Measurements from ENCODE around the gene CNPY3.
A peak's percentile ranks its signal among the peaks of the same experiment; 100 is the strongest.
"Not testable (repeated sequence)": the region's sequence is repeated elsewhere in the genome, so short reads cannot be mapped to it uniquely, and the experiment has no call there.

CNPY3 gene

DNA sequence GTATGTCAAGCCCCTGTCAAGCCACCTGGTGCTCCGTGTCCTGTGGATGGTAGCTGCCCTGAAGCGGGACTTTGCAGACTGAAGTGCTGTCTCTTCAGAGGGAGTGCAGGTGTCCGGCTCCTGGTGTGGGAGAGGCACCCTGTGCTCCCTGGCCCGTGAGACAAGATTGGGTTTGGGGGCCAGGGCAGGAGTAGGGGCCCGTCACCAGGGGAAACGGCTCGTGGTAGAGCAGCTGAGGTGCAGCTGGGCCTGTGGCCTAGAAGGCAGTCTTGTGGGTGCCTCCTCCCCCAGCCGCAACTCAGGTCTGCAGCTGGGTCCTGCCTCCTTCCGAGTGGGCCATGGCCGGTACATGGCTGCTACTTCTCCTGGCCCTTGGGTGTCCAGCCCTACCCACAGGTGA lies 13.5 kb upstream of the CNPY3 start, which contains the start of gene PTCRA:
Gene PTCRA (plus strand): TSS at position 322 of the 400 bp plus-strand sequence. CDS start 17 bp downstream, at position 339.
- DNase-seq (ENCODE audit: low read depth), result no peak

DNA sequence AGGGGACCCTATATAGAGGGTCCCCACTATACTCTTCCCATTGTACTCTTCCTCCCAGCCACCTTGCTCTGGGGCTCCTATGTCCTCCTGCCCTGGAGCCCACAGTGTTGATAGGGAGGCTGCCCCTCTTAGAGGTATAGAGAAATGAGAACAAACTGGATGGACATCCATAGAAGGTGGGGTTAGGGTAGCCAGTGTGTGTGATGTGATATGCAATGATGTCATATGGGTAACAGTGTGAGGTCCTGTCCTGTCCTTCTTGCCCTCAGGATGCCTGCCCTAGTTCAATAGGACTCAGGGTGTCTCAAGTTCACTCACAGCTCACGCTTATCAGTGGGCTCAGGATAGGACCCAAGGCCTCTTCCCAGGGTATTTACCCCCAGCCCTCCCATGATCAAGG lies 13.0 kb upstream of the CNPY3 start:
- no peak for DNase-seq (ENCODE audit: low read depth)

GRCh38 chr6:42921801-42922200 lies 7.5 kb upstream of the CNPY3 start:
- DNase-seq (ENCODE audit: low read depth), result no peak

- peak; percentile 58 for DNase-seq (ENCODE audit: low read depth)
Observed at GRCh38 chr6:42923666-42924065, 5.6 kb upstream of the CNPY3 start.

- no peak for DNase-seq (ENCODE audit: low read depth)
Observed at GRCh38 chr6:42925248-42925857, 3.9 kb upstream of the CNPY3 start.

- peak; percentile 81 for DNase-seq (ENCODE audit: low read depth)
Observed at GRCh38 chr6:42929821-42930360, 611 bp downstream of the CNPY3 start.

DNA sequence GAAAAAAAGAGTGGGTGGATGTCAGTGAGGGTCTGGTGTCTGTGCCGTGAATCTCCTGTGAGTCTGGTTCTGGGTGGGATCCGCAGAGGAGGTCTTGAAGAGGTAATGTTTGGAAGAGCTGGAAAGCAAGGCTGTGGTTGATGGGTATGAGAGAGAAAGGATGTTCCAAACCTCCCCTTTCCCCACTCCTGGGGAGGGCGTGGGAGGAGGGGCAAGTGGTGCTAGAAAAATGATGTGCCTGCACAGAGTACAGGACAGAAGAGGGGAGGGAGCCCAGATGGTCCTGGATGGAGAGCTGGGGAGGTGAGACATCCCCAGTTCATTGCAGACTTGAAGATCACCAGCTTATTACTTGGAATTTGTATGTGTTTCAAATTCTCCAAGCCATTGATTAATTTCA lies 3.1 kb downstream of the CNPY3 start:
- no peak for DNase-seq (ENCODE audit: low read depth)

GRCh38 chr6:42933205-42933604 lies 3.9 kb downstream of the CNPY3 start:
- DNase-seq (ENCODE audit: low read depth), result no peak

GRCh38 chr6:42935322-42935721 lies 6.0 kb downstream of the CNPY3 start:
- no peak for DNase-seq (ENCODE audit: low read depth)

DNA sequence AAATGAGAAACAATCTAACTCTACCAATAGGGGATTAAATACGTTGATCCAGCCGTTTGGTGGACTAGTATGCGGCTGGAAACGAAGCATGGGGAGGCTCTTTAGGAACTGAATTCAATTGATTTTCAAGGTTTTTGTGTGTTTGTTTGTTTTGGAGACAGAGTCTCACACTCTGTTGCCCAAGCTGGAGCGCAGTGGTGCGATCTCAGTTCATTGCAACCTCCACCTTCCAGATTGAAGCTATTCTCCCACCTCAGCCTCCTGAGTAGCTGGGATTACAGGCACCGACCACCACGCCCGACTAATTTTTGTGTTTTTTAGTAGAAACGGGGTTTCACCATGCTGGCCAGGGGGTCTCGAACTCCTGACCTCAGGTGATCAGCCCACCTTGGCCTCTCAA lies 7.1 kb downstream of the CNPY3 start:
- DNase-seq (ENCODE audit: low read depth), result no peak

GRCh38 chr6:42937548-42938427 lies 8.5 kb downstream of the CNPY3 start:
- DNase-seq (ENCODE audit: low read depth), result no peak

DNA sequence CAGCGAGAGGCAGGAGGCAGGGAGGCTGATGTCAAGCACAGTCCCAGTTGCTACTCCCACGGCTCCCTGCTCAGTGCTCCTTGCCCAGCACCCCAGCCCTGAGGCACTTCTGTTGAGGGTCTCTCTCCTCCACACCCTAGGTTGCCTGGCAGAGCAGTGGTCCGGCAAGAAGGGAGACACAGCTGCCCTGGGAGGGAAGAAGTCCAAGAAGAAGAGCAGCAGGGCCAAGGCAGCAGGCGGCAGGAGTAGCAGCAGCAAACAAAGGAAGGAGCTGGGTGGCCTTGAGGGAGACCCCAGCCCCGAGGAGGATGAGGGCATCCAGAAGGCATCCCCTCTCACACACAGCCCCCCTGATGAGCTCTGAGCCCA lies 9.1 kb downstream of the CNPY3 start:
- no peak for DNase-seq (ENCODE audit: low read depth)

DNA sequence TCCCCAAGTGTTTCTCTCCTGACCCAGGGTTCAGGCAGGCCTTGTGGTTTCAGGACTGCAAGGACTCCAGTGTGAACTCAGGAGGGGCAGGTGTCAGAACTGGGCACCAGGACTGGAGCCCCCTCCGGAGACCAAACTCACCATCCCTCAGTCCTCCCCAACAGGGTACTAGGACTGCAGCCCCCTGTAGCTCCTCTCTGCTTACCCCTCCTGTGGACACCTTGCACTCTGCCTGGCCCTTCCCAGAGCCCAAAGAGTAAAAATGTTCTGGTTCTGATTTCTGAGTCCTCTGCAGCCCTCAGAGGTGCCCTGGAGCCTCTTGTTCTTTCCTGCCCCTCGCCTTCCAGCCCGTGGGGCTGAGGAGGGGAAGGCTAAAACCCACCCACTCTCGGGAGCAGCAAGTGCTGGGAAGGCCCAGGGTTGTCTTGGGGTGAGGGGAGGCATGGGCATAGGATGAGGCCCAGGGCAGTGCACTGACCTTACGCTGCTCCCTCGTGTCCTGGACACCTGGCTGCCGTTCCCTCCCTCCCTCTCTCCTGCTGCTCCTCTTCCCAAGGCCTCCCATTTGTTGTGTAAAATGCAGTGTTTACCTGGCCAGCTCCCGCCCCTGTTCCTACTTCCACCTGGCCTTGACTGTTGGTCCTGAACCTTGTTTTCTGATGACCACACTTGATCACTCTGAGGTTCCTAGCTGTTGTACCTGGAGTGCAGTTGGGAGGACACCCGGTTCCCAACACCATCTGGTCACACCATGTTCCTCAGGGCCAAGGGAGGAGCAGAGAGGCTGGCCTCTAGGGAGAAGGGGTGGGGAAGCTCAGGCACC lies 9.9 kb downstream of the CNPY3 start:
- no peak for DNase-seq (ENCODE audit: low read depth)

DNA sequence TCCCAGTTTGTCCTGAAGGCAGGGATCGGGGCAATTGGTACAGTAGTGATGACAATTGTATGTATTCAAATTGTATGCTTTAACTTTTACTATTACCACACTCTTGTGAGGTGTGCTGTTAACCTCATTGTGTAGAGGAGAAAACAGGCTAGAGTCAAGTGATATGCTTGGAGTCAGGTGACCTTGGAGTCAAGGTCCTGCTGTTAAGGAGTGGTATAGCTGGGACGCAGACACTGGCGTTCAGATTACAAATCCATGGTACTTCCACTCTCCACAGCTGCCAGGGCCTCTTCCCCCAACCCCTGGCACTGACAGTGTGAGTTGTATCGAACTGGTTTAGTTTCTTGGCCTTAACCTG lies 10.5 kb downstream of the CNPY3 start:
- DNase-seq (ENCODE audit: low read depth), result no peak

DNA sequence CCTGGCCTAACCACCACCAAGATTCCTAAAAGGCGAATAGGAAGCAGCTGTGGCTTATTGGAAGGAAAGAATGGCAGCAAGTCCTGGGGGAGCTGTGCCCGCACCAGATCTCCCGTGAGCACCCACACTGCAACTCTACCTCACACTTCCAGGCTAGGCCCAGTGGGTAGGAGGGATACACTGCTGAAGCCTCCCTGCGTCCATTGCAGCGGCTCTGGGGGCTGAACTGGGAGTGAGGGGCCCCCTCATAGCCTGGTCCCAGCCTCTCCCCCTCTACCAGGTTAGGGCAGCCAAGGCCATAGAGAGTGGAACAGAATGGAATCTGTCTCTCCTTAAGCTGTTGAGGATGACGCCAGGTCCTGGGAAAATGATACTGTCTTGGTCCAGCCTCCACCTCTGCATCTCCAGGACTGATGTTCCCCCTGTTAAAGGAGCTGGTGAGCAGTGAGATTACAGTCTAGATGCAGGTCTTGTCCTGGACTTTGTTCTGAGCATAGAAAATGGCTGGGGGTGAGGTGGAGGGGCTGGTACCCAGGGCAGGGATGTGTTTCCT lies 11.3 kb downstream of the CNPY3 start:
- DNase-seq (ENCODE audit: low read depth), result no peak

GRCh38 chr6:42941356-42941755 lies 12.1 kb downstream of the CNPY3 start:
- not testable (repeated sequence) for DNase-seq (ENCODE audit: low read depth)

GRCh38 chr6:42942444-42942843 lies 13.2 kb downstream of the CNPY3 start:
- no peak for DNase-seq (ENCODE audit: low read depth)

- DNase-seq (ENCODE audit: low read depth), result no peak
Observed at GRCh38 chr6:42947950-42948349, 18.7 kb downstream of the CNPY3 start.

GRCh38 chr6:42952389-42952788 lies 23.1 kb downstream of the CNPY3 start:
- DNase-seq (ENCODE audit: low read depth), result no peak

DNA sequence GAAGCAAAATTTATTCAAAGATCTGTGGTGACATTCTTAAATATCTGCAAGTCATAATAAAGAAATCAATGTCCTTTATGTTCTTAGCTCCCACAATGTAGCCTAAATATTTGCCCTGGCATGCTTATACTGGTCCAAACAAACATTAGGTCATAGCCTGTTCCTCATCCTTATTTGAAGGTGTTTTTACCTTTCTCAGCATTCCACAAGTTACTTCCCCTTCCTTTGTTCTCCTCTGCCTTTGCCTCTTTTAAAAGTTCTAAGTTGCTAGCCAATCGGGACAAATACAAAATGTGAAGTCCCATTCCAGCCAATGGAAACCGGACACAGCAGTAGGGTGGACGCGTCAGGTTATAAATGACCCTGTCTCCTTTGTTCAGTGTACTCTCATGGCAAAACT lies 25.1 kb downstream of the CNPY3 start:
- DNase-seq (ENCODE audit: low read depth), result not testable (repeated sequence)

DNA sequence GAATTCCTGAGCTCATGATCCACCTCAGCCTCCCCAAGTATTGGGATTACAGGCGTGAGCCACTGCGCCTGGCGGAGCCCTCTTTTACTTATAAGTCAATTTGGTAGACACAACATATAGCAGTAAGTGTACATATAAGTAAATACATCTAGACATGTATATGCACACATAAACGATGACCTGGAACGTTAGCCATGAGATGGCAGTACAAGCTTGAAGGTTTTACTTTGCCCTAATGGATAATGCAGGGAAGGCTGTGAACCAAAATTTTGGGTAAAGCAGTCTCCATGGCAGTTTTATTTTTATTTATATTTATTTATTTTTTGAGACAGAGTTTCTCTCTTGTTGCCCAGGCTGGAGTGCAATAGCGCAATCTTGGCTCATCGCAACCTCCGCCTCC lies 28.8 kb downstream of the CNPY3 start:
- DNase-seq (ENCODE audit: low read depth), result no peak

GRCh38 chr6:42959917-42960242 lies 30.6 kb downstream of the CNPY3 start:
- no peak for DNase-seq (ENCODE audit: low read depth)

Data from amniotic epithelial cell (primary cell).